Stimulated activated CD4-positive, alpha-beta T cell treated with anti-CD3 and anti-CD28 coated beads, TNF-alpha, amount 100 ng/mL, for 48 hours (primary cell): ENCODE data around the gene FBXO41.
"Not testable (repeated sequence)": the region's sequence is repeated elsewhere in the genome, so short reads cannot be mapped to it uniquely, and the experiment has no call there.

Experiments used
- DNase-seq, 3 donors: peaks; one replicate each; pipeline ENCODE4 v3.0.0-alpha.2; 2020; ENCODE audit warnings: low read depth in 3 of 3

Gene FBXO41

DNA sequence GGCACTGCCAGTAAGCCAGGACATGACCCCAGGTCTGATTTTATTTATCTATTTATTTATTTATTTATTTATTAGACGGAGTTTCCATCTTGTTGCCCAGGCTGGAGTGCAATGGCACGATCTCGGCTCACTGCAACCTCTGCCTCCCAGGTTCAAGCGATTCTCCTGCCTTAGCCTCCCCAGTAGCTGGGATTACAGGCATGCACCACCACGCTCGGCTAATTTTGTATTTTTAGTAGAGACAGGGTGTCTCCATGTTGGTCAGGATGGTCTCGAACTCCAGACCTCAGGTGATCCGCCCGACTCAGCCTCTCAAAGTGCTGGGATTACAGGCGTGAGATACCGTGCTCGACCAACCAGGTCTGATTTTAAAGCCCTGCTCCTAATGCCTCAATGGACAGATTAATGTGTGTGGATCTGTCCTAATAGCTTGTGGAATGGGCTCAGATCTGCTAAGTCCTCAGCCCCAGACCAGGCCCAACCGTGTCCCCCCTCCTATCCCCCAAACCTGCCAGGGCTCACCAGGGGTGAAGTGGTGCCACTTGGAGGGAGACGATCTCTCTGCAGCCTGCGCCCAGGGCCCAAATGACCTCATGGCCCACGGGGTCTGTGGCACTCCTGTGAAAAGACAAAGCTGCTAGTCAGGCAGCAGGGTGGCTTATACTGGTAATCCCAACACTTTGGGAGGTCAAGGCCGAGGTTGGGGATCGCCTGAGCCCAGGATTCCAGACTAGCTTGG, 21.4 kb downstream of the FBXO41 start:
- not testable (repeated sequence) for DNase-seq

DNA sequence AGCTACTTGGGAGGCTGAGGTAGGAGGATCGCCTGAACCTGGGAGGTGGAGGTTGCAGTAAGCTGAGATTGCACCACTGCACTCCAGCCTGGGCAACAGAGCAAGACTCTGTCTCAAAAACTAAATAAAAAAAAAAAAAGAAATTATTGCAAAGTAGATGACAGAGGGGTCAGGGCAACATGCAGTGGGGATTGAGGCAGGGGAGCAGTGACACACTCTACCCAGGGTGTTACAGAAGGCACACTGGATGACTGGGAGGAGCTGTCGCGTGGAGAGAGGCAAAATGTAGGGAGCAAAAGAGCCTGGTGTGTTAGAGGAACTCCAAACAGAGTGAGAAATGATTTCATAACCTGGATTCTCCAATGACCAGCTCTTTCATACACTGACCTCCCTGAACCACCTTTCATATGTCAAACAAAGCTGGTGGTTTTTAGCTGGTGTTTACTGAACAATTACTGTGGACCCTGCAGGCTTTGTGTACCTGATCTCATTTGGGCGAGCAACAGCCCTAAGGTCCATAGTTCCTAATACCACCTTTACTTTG, 22.1 kb downstream of the FBXO41 start:
- no peak for DNase-seq

DNA sequence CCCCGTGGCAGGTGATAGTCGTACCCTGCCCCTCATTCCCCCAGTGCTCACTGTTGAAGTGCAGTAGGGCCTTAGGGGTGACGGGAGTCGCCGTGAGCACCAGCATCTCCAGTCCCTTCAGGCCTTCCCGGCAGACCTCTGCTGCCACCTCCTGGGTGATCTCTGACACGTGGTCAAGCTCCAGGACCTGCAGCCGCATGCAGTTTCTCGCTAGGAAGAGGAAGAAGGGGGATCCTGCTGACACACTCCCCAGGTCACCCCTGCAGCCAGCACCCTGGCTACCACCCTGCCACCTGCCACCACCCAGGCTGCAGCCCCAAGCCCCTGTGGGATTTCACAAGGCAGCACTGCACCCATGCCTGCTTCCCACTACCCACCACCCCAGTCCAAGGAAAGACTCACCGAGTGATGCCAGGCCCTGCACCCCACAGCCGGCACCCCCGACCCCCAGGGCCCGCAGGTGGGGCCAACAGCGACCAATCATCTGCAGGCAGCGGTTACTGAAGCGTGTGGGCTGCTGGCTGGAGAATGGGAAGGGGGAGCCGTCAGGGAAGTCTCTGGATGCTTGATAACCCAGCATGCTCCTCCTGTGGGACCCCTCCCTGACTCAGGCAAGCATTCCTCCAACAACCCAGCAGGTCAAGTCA, 23.8 kb downstream of the FBXO41 start:
- DNase-seq = no peak

DNA sequence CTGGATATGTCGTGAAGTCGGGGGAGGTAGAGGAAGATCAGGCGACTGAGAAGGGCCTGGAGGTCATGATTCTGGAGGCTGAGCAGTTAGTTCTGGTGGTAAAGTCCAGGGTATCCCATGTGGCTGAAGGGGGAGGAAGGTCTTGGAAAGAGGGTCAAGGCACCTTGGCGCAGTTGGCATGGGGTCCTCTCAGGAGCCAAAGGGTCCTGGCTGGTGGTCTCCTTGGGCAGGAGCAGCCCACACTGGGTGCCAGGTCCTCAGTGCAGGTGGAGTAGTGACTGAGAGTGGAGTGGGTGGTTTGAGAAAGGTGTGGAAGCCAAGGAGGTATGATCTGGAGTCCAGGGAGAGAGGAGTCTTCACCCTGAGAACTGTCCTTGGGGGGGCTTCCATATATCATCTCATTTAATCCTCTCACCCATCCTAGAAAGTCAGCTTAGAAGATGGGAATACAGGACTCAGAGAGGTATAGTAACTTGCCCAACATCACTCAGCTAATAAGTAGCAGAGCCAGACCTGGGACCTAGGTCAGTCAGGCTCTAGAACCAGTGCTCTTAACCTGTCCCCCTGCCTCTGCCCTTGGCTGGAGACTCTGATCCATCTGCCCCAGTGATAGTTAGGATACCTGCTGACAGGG, 24.5 kb downstream of the FBXO41 start:
- no peak for DNase-seq

DNA sequence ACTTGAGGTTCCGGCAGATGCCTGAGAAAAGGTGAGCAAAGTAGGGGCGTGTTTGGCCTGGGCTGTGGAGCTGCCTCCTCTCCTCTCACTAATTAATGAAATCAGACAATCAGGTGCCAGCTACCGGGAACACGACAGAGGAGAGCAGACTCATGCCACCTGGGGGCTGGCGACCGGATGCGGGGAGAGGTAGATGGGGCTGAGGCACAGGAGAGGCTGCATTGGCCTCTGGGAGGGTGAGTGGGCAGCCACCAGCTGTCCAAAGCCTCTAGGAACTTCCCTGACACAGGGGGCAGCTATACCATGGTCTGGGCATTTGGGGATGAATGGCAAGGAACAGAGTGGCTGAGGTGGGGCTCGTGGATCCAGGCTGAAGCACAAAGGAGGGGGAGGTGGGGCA, 25.0 kb downstream of the FBXO41 start:
- no peak for DNase-seq

DNA sequence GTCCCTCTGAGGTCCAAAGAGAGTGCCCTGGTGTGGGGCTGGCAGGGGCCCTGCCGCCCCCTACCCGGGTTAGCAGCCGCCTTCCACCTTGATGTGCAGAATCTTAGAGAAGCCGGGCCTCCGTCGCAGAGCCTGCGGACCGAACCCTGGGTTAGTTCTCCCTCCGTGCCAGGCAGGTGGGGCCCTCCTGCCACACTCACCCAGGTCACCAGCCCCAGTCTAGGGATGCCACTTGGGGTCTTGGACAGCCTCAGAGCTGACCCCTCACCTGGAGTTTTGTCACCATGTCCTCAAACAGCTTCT, 25.4 kb downstream of the FBXO41 start:
- no peak for DNase-seq

DNA sequence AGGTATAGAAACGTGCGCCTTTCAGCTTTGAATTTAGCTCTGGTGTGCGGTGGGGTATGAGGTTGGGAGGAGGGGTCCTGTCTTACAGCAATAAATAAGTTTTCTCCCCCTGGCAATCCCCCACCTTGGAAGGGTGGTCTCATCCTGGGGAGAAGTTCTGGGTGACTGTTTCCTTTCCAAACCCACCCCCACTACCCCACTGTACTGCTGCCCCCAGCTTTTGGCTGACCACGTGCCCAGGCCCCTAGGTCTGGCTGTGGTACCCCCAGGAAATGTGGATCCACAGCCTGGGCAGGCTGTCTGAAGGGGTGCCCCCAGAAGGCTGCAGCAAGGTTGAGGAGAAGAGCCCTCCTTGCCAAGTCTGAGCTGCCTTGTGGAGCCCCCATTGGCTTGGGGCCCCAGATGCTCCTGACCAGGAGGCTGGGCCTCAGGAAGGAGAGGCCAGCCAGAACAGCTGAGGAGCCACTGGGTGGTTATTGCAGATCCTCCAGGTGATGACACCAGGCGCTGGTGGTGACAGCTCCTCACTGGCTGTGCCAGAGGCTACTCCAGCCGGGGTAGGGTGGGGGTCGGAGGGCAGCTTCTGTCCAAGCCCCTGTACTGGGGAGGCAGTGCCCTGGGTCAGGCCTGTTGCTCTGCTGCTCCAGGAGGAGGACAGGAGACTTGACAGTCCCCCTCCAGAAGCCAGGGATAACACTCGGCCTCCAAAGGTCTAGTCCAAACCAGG, 25.9 kb downstream of the FBXO41 start:
- DNase-seq = no peak

DNA sequence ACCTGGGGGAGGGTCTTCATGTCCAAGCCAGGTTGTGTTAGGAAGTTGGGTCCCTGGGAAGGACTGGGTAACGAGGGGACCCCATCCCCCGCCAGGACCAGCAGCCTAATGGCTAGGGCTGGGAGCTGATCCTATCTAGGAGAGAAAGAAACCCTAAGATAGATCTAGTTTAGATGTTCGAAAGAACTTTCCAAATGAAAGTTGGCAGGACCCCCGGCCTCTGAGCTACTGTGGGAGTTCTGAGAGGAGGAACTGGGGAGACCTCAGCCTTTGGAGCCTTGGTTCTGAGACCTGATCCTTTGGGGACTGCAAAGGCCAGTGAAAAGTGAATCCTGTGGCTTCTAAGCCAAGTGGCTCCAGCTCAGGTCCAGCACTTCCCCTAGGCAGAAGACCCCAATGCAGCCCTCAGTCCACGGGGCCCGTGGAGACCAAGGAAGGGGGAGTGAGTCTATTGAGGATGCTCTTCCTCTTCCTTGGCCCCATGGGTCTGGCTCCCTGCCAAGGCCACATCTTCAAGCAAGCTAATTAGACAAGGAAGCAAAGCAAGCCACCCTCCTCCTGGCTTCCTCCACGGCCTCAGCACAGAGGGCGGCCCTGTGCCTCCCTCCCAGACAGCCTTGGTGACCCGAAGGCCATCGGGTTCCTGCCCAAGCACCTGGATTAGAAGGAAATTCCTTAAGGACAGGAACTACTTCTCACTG, 26.7 kb downstream of the FBXO41 start:
- DNase-seq = no peak

DNA sequence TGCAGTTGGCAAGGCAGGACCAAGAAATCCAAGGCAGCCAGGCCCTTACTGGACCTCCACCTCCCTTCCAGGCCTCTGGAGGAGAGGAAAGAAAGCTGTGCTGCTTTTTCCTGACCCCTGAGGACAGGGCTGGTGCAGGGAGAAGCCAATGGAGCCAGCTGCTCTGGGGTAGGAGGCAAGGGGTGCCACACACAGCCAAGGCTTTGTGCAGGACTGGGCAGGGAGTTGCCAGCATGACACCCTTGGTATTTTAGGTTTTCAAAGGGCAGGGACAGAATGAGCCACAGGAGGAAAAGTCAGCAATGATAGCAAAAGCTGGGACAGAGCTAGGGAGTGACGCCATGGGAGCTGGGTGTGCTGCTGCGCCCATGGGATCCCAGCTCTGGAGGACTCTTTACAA, 27.3 kb downstream of the FBXO41 start:
- DNase-seq = no peak

DNA sequence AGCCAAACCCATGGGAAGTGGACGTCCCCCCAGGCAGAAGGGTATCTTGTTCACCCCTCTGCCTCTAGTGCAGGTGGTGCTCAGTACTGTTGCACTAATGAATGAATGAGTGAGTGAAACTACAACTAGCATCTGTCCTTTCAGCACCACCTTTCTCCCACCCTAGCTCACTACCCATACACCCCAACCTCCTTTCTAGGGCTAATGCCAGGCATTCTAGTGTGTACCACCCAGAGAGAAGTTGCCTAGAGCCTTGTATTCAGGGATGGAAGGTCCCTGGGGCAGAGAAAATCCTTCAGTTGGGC, 27.7 kb downstream of the FBXO41 start:
- DNase-seq = no peak

DNA sequence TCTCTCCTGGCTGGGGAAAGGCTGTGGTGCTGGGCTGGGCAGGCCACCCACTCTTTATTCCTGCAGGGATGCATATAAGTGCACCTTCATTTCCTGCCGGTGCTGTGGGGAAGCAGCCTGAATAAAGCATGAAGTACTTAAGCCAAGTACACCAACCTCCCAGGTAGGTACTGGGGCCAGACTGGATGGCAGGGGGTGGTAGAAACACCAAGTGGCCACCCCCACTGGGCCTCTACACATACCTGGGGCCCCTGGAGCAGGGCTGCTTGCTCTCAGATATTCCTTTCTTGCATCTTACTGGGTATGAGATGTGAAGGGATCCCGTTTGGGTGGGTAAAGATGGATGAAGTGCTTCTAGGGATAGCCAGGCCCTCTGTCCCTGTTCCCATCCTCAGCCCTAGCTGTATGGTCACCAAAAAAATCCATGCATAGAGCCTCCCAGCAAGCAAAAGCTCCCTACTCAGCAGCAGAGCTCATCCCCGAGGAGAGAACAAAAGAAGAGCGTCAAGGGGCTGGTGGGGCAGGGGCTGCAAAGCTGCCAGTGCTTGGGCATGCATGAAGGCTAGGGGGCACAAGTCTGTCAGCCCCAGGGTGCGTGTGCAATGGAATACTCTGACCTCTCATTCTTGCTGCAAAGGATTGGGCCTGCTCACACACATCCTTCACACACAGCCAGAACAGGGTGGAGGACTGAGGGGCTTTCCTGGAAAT, 28.2 kb downstream of the FBXO41 start:
- no peak for DNase-seq

DNA sequence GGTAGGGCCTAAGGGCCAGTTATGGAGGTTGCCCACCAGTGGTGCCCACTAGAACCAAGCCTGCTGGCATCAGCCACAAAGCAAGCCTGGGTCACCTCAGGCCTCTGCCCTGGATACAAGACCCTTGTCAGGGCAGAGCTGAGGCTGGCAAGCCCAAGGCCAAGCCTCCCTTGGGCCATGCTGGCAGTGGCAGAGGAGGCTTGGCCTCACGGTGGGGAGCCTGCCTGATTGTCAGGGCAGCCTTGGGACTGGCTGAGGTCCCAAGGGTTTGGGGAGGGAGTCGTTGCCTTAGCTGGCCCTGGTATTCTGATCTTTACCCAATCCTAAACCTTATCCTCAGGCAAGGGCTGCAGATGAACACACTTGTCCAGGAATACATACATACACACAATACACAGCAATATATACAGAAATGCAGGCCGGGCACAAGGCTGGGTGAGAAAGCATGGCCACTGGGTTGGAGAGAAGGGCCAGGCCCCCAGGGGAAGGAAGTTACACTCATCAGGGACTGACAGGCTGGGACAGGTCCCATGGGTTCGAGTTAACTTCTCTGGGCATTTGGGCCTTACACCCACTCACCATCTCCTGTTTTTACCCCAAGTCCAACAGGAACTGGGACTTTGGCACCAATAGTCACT, 29.2 kb downstream of the FBXO41 start:
- DNase-seq = no peak

DNA sequence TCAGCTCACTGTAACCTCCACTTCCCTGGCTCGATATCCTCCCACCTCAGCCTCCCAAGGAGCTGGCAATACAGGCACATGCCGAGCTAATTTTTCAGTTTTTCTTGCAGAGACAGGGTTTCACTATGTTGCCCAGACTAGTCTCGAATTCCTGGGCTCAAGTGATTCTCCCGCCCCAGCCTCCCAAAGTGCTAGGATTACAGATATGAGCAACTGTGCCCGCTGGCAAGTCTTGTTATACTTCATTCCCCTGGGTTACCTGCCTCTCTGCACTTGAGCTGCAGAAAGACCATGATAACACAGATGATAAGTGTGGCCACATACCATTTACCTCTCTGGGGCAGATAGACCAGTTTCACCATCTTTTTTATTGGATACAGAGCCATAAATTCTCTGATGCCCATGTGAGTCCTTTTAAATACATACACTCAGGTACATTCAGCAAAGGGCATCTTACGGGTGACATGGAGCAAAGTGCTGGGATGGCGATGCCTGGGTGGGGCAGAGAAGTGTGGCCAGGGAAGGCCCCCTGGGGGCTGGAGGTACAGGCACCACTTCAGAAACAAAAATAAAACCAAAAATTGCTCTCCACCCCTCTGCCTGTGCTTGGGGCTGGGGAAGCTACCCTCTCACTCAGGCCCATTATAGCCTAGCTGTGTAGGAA, 29.8 kb downstream of the FBXO41 start:
- no peak for DNase-seq

DNA sequence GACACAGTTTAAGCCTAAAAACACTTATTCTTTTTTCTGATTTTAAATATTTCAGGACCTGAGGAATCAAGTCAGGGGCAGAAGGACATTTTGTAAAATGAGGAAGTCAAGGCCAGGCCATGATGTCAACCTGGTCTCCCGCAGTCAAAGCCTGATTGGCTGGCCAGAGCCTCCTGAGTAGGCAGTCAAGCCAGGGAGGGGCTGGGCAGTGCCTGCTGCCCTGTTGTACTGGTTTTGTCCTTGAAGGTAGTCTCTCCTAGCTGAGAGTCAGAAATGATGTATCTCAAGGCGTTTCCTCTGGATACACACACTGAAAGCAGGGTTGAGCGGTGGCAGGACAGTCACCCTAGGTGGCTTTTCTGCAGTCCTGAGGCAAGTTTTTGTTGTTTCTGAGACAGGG, 30.4 kb downstream of the FBXO41 start:
- DNase-seq = no peak

DNA sequence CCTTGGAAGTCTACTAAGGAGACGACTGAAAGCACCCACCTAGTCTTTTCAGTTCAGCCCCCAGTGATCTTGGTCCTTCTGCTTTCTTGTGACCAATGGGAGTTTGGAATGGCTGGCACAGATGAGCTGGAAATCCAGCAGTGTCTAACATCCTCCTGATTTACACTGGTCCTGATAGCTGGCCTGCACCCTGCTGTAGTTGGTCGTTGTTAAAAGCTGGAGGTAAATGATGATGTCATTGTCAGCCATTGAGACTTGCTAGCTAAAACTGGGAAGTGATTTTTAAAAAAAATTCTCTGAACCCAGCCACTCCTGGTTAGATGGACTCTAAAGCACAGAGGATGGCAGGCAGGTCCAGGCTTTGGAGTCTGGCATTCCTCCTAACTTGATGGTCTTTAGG, 30.9 kb downstream of the FBXO41 start:
- no peak for DNase-seq

DNA sequence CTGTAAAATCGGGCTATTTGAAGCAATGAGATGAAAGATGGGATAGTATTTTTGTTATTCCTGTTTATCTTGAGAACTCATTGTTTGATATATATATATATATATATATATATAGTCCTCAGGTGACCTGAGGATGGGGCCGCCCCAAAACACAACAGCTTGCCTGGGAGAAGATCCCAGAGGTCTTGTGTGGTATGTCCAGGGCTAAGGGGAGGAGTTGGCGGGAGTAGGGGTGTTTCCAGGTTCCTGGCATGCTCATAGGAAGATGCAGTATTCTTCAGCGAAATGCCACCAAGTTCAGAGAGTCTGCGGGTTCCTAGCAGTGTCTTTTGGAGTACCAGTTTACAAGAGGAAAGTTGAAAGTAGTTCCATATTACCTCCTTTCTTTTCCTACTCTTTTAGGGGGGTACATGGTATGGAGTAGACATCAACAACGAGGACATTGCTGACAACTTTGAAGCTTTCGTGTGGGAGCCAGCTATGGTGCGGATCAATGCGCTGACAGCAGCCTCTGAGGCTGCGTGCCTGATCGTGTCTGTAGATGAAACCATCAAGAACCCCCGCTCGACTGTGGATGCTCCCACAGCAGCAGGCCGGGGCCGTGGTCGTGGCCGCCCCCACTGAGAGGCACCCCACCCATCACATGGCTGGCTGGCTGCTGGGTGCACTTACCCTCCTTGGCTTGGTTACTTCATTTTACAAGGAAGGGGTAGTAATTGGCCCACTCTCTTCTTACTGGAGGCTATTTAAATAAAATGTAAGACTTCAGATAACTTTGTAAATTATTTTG, 31.8 kb downstream of the FBXO41 start:
- DNase-seq = no peak

DNA sequence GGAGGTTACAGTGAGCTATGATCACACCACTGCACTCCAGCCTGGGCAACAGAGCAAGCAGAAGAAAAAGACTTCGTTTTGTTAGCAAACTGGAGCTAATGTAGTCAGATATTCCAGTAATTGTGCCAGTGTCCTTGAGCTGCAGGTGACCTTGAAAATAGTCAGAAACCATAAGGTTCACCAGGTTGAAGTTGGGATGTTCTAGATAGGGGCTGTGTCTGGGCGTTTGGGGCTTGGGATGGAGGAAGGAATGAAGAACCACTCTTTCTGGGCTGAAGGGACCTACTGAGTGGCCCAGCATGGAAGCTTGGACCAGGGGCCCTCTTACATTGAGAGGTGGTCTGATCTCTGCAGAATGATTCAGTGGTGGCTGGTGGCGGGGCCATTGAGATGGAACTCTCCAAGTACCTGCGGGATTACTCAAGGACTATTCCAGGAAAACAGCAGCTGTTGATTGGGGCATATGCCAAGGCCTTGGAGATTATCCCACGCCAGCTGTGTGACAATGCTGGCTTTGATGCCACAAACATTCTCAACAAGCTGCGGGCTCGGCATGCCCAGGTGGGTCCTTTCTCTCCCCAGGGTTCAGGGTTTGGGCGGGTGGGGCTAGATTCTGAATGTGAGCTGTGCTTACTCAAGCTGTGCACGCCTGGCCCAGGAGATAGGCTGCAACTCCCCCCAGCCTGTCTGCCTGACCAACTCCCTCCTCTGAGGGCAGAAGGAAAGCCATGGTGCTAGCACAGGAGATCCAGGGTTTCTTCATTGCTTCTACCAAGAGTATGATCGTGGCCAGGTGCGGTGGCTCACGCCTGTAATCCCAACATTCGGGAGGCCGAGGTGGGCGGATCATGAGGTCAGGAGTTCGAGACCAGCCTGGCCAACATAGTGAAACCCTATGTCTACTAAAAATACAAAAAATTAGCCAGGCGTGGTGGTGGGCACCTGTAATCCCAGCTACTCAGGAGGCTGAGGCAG, 33.1 kb downstream of the FBXO41 start:
- no peak for DNase-seq

DNA sequence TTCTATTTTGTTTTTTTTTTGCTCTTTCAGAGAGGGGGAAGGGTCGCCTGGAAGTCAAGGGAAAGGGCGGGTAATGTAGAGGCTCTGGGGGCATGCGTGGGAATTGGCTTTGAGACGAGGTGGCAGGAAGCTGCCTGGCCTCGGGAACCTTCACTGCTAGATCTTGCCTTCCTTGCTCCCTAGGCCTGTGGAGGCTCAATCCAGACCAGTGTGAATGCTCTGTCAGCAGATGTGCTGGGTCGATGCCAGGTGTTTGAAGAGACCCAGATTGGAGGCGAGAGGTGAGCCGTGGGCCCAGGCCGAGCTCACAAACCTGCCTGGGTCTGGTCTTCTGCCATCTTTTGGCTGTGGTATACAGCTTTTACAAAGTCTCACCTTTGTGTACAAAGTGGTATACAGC, 34.6 kb downstream of the FBXO41 start:
- no peak for DNase-seq
